ENCODE data around the gene CRLF1. TPM values are rescaled to one million over a fixed set of nuclear protein-coding genes. Genes with fewer than 3 reads are reported as not detected.
"Not testable (repeated sequence)": the region's sequence is repeated elsewhere in the genome, so short reads cannot be mapped to it uniquely, and the experiment has no call there.

CRLF1 gene
- total RNA-seq, 1 experiment from 2014 or later = 16.2 TPM

DNA sequence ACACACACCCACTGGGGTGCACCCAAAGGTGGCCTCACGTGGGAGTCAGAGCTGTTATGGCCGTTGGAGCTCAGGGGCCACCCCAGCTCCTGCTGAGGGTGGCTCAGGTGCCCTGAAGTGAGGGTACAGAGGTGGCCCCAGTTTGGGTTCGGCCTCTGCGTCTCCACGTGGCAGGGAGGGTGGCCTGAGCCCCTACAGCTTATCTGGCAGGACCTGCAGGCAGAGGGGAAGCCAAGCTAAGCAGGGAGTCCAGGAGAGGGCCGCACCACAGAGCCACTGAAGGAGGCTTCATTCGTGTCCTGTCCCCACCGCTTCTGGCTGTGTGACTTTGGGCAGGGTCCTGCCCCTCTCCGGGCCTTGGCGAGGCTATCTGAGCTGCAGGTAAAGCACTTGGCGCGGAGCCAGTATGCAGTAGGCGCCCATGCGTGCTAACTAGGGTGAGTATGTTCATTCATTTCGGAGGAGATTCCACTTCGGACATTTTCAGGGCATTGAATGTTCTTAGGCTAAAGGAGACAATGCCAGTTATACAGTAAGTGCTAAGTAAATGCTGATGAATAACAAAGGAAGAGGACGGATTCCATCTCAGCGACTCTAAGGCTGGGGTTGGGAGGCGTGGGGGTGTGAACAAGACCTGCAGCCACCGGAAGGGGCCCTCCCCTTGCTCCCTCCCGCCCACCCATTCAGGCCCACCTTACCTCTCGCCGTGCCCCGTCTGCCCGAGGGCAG, 13.1 kb downstream of the CRLF1 start:
- no peaks in the 10 kb centered on the region for H3K9me3 ChIP-seq (ENCODE audit: control insufficient read depth, low read depth, low read length)
- H3K27ac ChIP-seq (ENCODE audit: insufficient read length, low read depth, low read length) = no peak overlapping the region
- peaks cover 41 to 50% of the 10 kb centered on the region in 2 experiments for H3K4me1 Mint-ChIP-seq
- H3K23me2 ChIP-seq (ENCODE audit: insufficient read length, low read depth, low read length, poor library complexity, severe bottlenecking) = peaks cover 25% of the 10 kb centered on the region
- no peaks in the 10 kb centered on the region; a peak in 1 of 5 replicates for H3K9me3 Mint-ChIP-seq
- H2AK5ac ChIP-seq (ENCODE audit: insufficient read length, low read length) = no peak overlapping the region
- H2BK12ac ChIP-seq (ENCODE audit: insufficient read length, low read depth, low read length) = no peak overlapping the region
- peak overlapping the region in 2 of 3 experiments; percentile 37 to 49; a peak in 5 of 7 replicates for H3K27ac Mint-ChIP-seq
- peak overlapping the region; percentile 51 for H3K9ac ChIP-seq (ENCODE audit: extremely low read depth, insufficient read length, low read length)
- no peak overlapping the region for H2BK120ac ChIP-seq (ENCODE audit: low read depth, low read length, poor library complexity, severe bottlenecking)
- H2BK20ac ChIP-seq (ENCODE audit: low read depth, low read length, poor library complexity, severe bottlenecking) = no peak overlapping the region
- no peak overlapping the region for H2AFZ ChIP-seq (ENCODE audit: low read length)
- H3K4me1 ChIP-seq (ENCODE audit: insufficient read depth, low read length) = peaks cover 8% of the 10 kb centered on the region; the same call in 1 of the 2 replicates
- H3K14ac ChIP-seq (ENCODE audit: insufficient read depth, low read length) = no peak overlapping the region; the same call in 1 of the 2 replicates
- no peaks in the 10 kb centered on the region for H3K79me2 ChIP-seq (ENCODE audit: insufficient read depth, low read length)
- H3T11ph ChIP-seq (ENCODE audit: low read length) = no peak overlapping the region
- DNase-seq = peak; percentile 78
- H3K4me3 Mint-ChIP-seq = peak overlapping the region; percentile 51 to 77
- H3K23ac ChIP-seq (ENCODE audit: insufficient read length, low read depth, low read length) = no peak overlapping the region
- no peak overlapping the region for H2BK15ac ChIP-seq (ENCODE audit: low read depth, low read length)
- H3K27me3 Mint-ChIP-seq (ENCODE audit: low read depth) = peaks cover 14% of the 10 kb centered on the region
- TF ChIP-seq, protein P1, sequence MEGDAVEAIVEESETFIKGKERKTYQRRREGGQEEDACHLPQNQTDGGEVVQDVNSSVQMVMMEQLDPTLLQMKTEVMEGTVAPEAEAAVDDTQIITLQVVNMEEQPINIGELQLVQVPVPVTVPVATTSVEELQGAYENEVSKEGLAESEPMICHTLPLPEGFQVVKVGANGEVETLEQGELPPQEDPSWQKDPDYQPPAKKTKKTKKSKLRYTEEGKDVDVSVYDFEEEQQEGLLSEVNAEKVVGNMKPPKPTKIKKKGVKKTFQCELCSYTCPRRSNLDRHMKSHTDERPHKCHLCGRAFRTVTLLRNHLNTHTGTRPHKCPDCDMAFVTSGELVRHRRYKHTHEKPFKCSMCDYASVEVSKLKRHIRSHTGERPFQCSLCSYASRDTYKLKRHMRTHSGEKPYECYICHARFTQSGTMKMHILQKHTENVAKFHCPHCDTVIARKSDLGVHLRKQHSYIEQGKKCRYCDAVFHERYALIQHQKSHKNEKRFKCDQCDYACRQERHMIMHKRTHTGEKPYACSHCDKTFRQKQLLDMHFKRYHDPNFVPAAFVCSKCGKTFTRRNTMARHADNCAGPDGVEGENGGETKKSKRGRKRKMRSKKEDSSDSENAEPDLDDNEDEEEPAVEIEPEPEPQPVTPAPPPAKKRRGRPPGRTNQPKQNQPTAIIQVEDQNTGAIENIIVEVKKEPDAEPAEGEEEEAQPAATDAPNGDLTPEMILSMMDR (conservative IDR thresholded peaks at IDR 0.05) = no peak
- no peaks in the 10 kb centered on the region for H4K20me1 ChIP-seq (ENCODE audit: control insufficient read depth, insufficient read depth, insufficient read length)
- WGBS (ENCODE audit: extremely low coverage, insufficient read length, low lambda C conversion rate) = no CpG with 5 or more reads among the region's 25 CpGs
- H3K56ac ChIP-seq (ENCODE audit: insufficient read length, low read depth, low read length) = no peak overlapping the region
- H4K91ac ChIP-seq (ENCODE audit: insufficient read length, low read depth, low read length) = no peak overlapping the region
- H4K8ac ChIP-seq (replicated peaks; ENCODE audit: insufficient read length, low read depth, low read length) = peak overlapping the region; percentile 22
- H3K79me1 ChIP-seq (ENCODE audit: insufficient read depth, low read depth, low read length, poor library complexity, severe bottlenecking) = no peaks in the 10 kb centered on the region
- peak overlapping the region; percentile 77 for H3K4me2 ChIP-seq (ENCODE audit: insufficient read depth, insufficient read length, low read length)
- no peak overlapping the region for H4K5ac ChIP-seq (ENCODE audit: insufficient read length, low read depth, low read length)
- H3K27me3 ChIP-seq (ENCODE audit: insufficient read depth, low read length) = no peaks in the 10 kb centered on the region
- H3K36me3 Mint-ChIP-seq (ENCODE audit: insufficient read depth in 1 of 3, low read depth in 3 of 3) = peaks cover 3 to 16% (median 5%) of the 10 kb centered on the region in 3 experiments; a peak in 5 of 7 replicates
- no peak overlapping the region for H3K4ac ChIP-seq (ENCODE audit: low read depth, low read length)
- peak overlapping the region; percentile 44 for H3K18ac ChIP-seq (ENCODE audit: insufficient read length, low read depth, low read length)
- H2BK5ac ChIP-seq (ENCODE audit: insufficient read length, low read length) = no peak overlapping the region

DNA sequence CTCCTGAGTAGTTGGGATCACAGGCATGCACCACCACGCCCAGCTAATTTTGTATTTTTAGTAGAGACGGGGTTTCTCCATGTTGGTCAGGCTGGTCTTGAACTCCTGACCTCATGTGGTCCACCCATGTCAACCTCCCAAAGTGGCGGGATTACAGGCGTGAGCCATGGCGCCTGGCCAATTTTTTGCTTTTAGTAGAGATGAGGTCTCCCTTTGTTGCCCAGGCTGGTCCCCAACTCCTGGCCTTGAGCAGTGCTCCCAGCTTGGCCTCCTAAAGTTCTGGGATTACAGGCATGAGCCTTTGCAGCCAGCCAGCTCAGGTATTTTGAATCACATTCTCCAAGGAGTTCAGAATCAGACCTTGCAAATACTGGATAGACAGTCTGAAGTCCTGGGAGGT, 13.9 kb downstream of the CRLF1 start:
- H3K4me1 ChIP-seq (ENCODE audit: insufficient read depth, low read length); H3K27ac Mint-ChIP-seq; H3K14ac ChIP-seq (ENCODE audit: insufficient read depth, low read length); H3K18ac ChIP-seq (ENCODE audit: insufficient read length, low read depth, low read length); H4K91ac ChIP-seq (ENCODE audit: insufficient read length, low read depth, low read length); DNase-seq; H3K9me3 ChIP-seq (ENCODE audit: control insufficient read depth, low read depth, low read length); H3K9ac ChIP-seq (ENCODE audit: extremely low read depth, insufficient read length, low read length); H2BK120ac ChIP-seq (ENCODE audit: low read depth, low read length, poor library complexity, severe bottlenecking); H4K8ac ChIP-seq (replicated peaks; ENCODE audit: insufficient read length, low read depth, low read length); H3K79me2 ChIP-seq (ENCODE audit: insufficient read depth, low read length); H2AK5ac ChIP-seq (ENCODE audit: insufficient read length, low read length); H2AFZ ChIP-seq (ENCODE audit: low read length); H2BK12ac ChIP-seq (ENCODE audit: insufficient read length, low read depth, low read length); H3K4ac ChIP-seq (ENCODE audit: low read depth, low read length); H3K27me3 ChIP-seq (ENCODE audit: insufficient read depth, low read length); H4K5ac ChIP-seq (ENCODE audit: insufficient read length, low read depth, low read length); H2BK5ac ChIP-seq (ENCODE audit: insufficient read length, low read length); H4K20me1 ChIP-seq (ENCODE audit: control insufficient read depth, insufficient read depth, insufficient read length); H3T11ph ChIP-seq (ENCODE audit: low read length); H3K23ac ChIP-seq (ENCODE audit: insufficient read length, low read depth, low read length); H2BK15ac ChIP-seq (ENCODE audit: low read depth, low read length); H3K27ac ChIP-seq (ENCODE audit: insufficient read length, low read depth, low read length); H3K9me3 Mint-ChIP-seq; H3K56ac ChIP-seq (ENCODE audit: insufficient read length, low read depth, low read length); H2BK20ac ChIP-seq (ENCODE audit: low read depth, low read length, poor library complexity, severe bottlenecking); H3K79me1 ChIP-seq (ENCODE audit: insufficient read depth, low read depth, low read length, poor library complexity, severe bottlenecking); H3K4me2 ChIP-seq (ENCODE audit: insufficient read depth, insufficient read length, low read length): not testable (repeated sequence)
- H3K36me3 Mint-ChIP-seq (ENCODE audit: insufficient read depth in 1 of 3, low read depth in 3 of 3) = peaks cover 3 to 16% (median 5%) of the 10 kb centered on the region in 3 experiments; a peak in 5 of 7 replicates
- peaks cover 28% of the 10 kb centered on the region for H3K23me2 ChIP-seq (ENCODE audit: insufficient read length, low read depth, low read length, poor library complexity, severe bottlenecking)
- peak overlapping the region in 1 of 2 experiments; percentile 77; a peak in 3 of 5 replicates for H3K4me3 Mint-ChIP-seq
- WGBS (ENCODE audit: extremely low coverage, insufficient read length, low lambda C conversion rate) = no CpG with 5 or more reads among the region's 5 CpGs
- peaks cover 47 to 52% of the 10 kb centered on the region in 2 experiments for H3K4me1 Mint-ChIP-seq
- peaks cover 11% of the 10 kb centered on the region for H3K27me3 Mint-ChIP-seq (ENCODE audit: low read depth)

Measured in H9 (cell line).